HUES48 (cell line): Measurements from ENCODE around the gene CTNNA3.

Source experiments
- H3K27ac ChIP-seq: one replicate; pipeline ENCODE4 v1.7.0; 2013; ENCODE audit warnings: low read depth, low read length, inconsistent platforms
- H3K27me3 ChIP-seq: 2 replicates; pipeline ENCODE4 v1.6.1; 2013; ENCODE audit warnings: mild to moderate bottlenecking, low read length; ENCODE audit not compliant: control insufficient read depth, insufficient read depth
- H3K36me3 ChIP-seq: 2 replicates; pipeline ENCODE4 v1.6.1; 2013; ENCODE audit warnings: low read length; ENCODE audit not compliant: control insufficient read depth, insufficient read depth
- H3K4me1 ChIP-seq: 2 replicates; pipeline ENCODE4 v1.6.1; 2013; ENCODE audit warnings: mild to moderate bottlenecking, low read length; ENCODE audit not compliant: control insufficient read depth, insufficient read depth
- H3K4me3 ChIP-seq: 2 replicates; pipeline ENCODE4 v1.5.1; 2013; ENCODE audit warnings: mild to moderate bottlenecking, low read depth, low read length
- H3K9ac ChIP-seq: 2 replicates; pipeline ENCODE4 v1.6.1; 2013; ENCODE audit warnings: mild to moderate bottlenecking, low read depth, low read length, moderate library complexity
- H3K9me3 ChIP-seq: 2 replicates; pipeline ENCODE4 v1.6.1; 2013; ENCODE audit warnings: low read length; ENCODE audit not compliant: control insufficient read depth, insufficient read depth

CTNNA3 gene

GRCh38 chr10:66842867-66843266, 853.1 kb downstream of the CTNNA3 start:
- no peaks in the 10 kb centered on the region for H3K36me3 ChIP-seq
- H3K4me3 ChIP-seq = no peak overlapping the region

GRCh38 chr10:66842371-66842770, 853.6 kb downstream of the CTNNA3 start:
- no peaks in the 10 kb centered on the region for H3K9me3 ChIP-seq
- H3K4me1 ChIP-seq = peaks cover 15% of the 10 kb centered on the region; the same call in 1 of the 2 replicates
- H3K4me3 ChIP-seq = no peak overlapping the region
- no peaks in the 10 kb centered on the region for H3K36me3 ChIP-seq
- no peaks in the 10 kb centered on the region for H3K27me3 ChIP-seq
- H3K9ac ChIP-seq = no peak overlapping the region
- H3K27ac ChIP-seq = no peak overlapping the region

More at GRCh38 chr10:66842867-66843266, 853.1 kb downstream of the CTNNA3 start:
- Histone ChIP-seq H3K27ac (no peak overlapping the region), H3K9ac (no peak overlapping the region), H3K9me3 (no peaks in the 10 kb centered on the region), H3K27me3 (no peaks in the 10 kb centered on the region), H3K4me1 (peaks cover 18% of the 10 kb centered on the region; the same call in 1 of the 2 replicates)

- no peak overlapping the region for H3K9ac ChIP-seq
- H3K9me3 ChIP-seq = no peaks in the 10 kb centered on the region
- H3K27me3 ChIP-seq = no peaks in the 10 kb centered on the region
- no peak overlapping the region for H3K27ac ChIP-seq
- peaks cover 26% of the 10 kb centered on the region for H3K4me1 ChIP-seq
- H3K36me3 ChIP-seq = no peaks in the 10 kb centered on the region
- no peak overlapping the region for H3K4me3 ChIP-seq
These were observed 857.3 kb downstream of the CTNNA3 start for GRCh38 chr10:66838656-66839055.

GRCh38 chr10:66837990-66838389, 858.0 kb downstream of the CTNNA3 start:
- Histone ChIP-seq H3K27me3 (no peaks in the 10 kb centered on the region), H3K4me3 (no peak overlapping the region), H3K4me1 (peaks cover 26% of the 10 kb centered on the region), H3K36me3 (no peaks in the 10 kb centered on the region), H3K9me3 (no peaks in the 10 kb centered on the region), H3K9ac (no peak overlapping the region), H3K27ac (no peak overlapping the region)

- no peaks in the 10 kb centered on the region for H3K27me3 ChIP-seq
- H3K9ac ChIP-seq = no peak overlapping the region
- H3K4me3 ChIP-seq = no peak overlapping the region
- H3K4me1 ChIP-seq = peaks cover 26% of the 10 kb centered on the region
- no peaks in the 10 kb centered on the region for H3K9me3 ChIP-seq
- no peak overlapping the region for H3K27ac ChIP-seq
- no peaks in the 10 kb centered on the region for H3K36me3 ChIP-seq
These were observed 858.7 kb downstream of the CTNNA3 start for GRCh38 chr10:66837335-66837734.

GRCh38 chr10:66836771-66837170, 859.2 kb downstream of the CTNNA3 start:
- Histone ChIP-seq H3K36me3 (no peaks in the 10 kb centered on the region), H3K27ac (no peak overlapping the region), H3K27me3 (no peaks in the 10 kb centered on the region), H3K9me3 (no peaks in the 10 kb centered on the region), H3K4me1 (peaks cover 26% of the 10 kb centered on the region), H3K4me3 (no peak overlapping the region), H3K9ac (no peak overlapping the region)

- Histone ChIP-seq H3K9me3 (no peaks in the 10 kb centered on the region), H3K9ac (no peak overlapping the region)
These were observed 859.9 kb downstream of the CTNNA3 start for GRCh38 chr10:66836057-66836456.

GRCh38 chr10:66835400-66835799, 860.6 kb downstream of the CTNNA3 start:
- Histone ChIP-seq H3K9ac (no peak overlapping the region), H3K36me3 (no peaks in the 10 kb centered on the region), H3K4me3 (no peak overlapping the region), H3K27me3 (no peaks in the 10 kb centered on the region), H3K4me1 (peaks cover 22% of the 10 kb centered on the region), H3K9me3 (no peaks in the 10 kb centered on the region), H3K27ac (no peak overlapping the region)

More at GRCh38 chr10:66836057-66836456, 859.9 kb downstream of the CTNNA3 start:
- Histone ChIP-seq H3K4me1 (peaks cover 25% of the 10 kb centered on the region), H3K27me3 (no peaks in the 10 kb centered on the region), H3K27ac (peak overlapping the region; percentile 6), H3K36me3 (no peaks in the 10 kb centered on the region), H3K4me3 (no peak overlapping the region)

- no peaks in the 10 kb centered on the region for H3K9me3 ChIP-seq
- no peak overlapping the region for H3K27ac ChIP-seq
- no peaks in the 10 kb centered on the region for H3K27me3 ChIP-seq
- H3K9ac ChIP-seq = no peak overlapping the region
- H3K4me1 ChIP-seq = peaks cover 20% of the 10 kb centered on the region
- no peak overlapping the region for H3K4me3 ChIP-seq
- H3K36me3 ChIP-seq = no peaks in the 10 kb centered on the region
These were observed 861.2 kb downstream of the CTNNA3 start for GRCh38 chr10:66834802-66835201.

- Histone ChIP-seq H3K27me3 (no peaks in the 10 kb centered on the region), H3K4me3 (no peak overlapping the region), H3K27ac (peak overlapping the region; percentile 35), H3K36me3 (no peaks in the 10 kb centered on the region), H3K9me3 (no peaks in the 10 kb centered on the region), H3K9ac (no peak overlapping the region), H3K4me1 (peaks cover 20% of the 10 kb centered on the region)
These were observed 862.1 kb downstream of the CTNNA3 start for GRCh38 chr10:66833861-66834260.

- H3K4me1 ChIP-seq = peaks cover 20% of the 10 kb centered on the region
- no peak overlapping the region for H3K4me3 ChIP-seq
- no peaks in the 10 kb centered on the region for H3K9me3 ChIP-seq
- no peak overlapping the region for H3K9ac ChIP-seq
- H3K27me3 ChIP-seq = no peaks in the 10 kb centered on the region
- H3K27ac ChIP-seq = no peak overlapping the region
- no peaks in the 10 kb centered on the region for H3K36me3 ChIP-seq
These were observed 863.1 kb downstream of the CTNNA3 start for GRCh38 chr10:66832781-66833422.
